Right kidney (tissue), 1 donor: ENCODE data around the gene GLG1.
"Not testable (repeated sequence)": the region's sequence is repeated elsewhere in the genome, so short reads cannot be mapped to it uniquely, and the experiment has no call there.

ENCODE experiments used
- DNase-seq: peaks from one replicate; pipeline ENCODE4 v3.0.0-alpha.2; 2016

Gene GLG1

GRCh38 chr16:74575807-74576643, 30.9 kb downstream of the GLG1 start:
- no peak for DNase-seq

- DNase-seq = no peak
Measured at GRCh38 chr16:74575175-74575806, 31.6 kb downstream of the GLG1 start.

- no peak for DNase-seq
Measured at GRCh38 chr16:74574146-74574545, 32.8 kb downstream of the GLG1 start.

- DNase-seq = no peak
Measured at GRCh38 chr16:74573622-74574021, 33.3 kb downstream of the GLG1 start.

- DNase-seq = no peak
Measured at GRCh38 chr16:74570412-74571301, 36.3 kb downstream of the GLG1 start.

GRCh38 chr16:74568961-74569631, 37.8 kb downstream of the GLG1 start:
- DNase-seq = no peak

- no peak for DNase-seq
Measured at GRCh38 chr16:74567901-74568300, 39.0 kb downstream of the GLG1 start.

- DNase-seq = no peak
Measured at GRCh38 chr16:74565378-74565777, 41.5 kb downstream of the GLG1 start.

- DNase-seq = no peak
Measured at GRCh38 chr16:74564451-74564984, 42.4 kb downstream of the GLG1 start.

- DNase-seq = no peak
Measured at GRCh38 chr16:74563828-74564263, 43.1 kb downstream of the GLG1 start.

GRCh38 chr16:74562117-74562516, 44.8 kb downstream of the GLG1 start:
- DNase-seq = no peak

- DNase-seq = no peak
Measured at GRCh38 chr16:74561626-74562025, 45.3 kb downstream of the GLG1 start.

GRCh38 chr16:74560912-74561311, 46.0 kb downstream of the GLG1 start:
- no peak for DNase-seq

GRCh38 chr16:74558873-74559272, 48.0 kb downstream of the GLG1 start:
- DNase-seq = no peak

GRCh38 chr16:74557275-74557674, 49.6 kb downstream of the GLG1 start:
- no peak for DNase-seq

- DNase-seq = no peak
Measured at GRCh38 chr16:74556375-74556922, 50.5 kb downstream of the GLG1 start.

- not testable (repeated sequence) for DNase-seq
Measured at GRCh38 chr16:74552357-74552756, 54.6 kb downstream of the GLG1 start.

GRCh38 chr16:74550227-74551019, 56.5 kb downstream of the GLG1 start:
- not testable (repeated sequence) for DNase-seq

GRCh38 chr16:74546112-74546511, 60.8 kb downstream of the GLG1 start:
- not testable (repeated sequence) for DNase-seq

- not testable (repeated sequence) for DNase-seq
Measured at GRCh38 chr16:74542911-74543578, 63.9 kb downstream of the GLG1 start.
